Activated T-helper 1 cell treated with Interleukin-2 at 50 U/mL for 16 hours (primary cell): ENCODE measurements around the gene DCUN1D3.
"Not testable (repeated sequence)": the region's sequence is repeated elsewhere in the genome, so short reads cannot be mapped to it uniquely, and the experiment has no call there.

Experiments
- DNase-seq: peaks from one replicate; pipeline ENCODE4 v3.0.0-alpha.2; 2020; ENCODE audit warnings: low read depth

The DCUN1D3 gene

GRCh38 chr16:20887207-20887606 is 13.0 kb downstream of the DCUN1D3 start:
- no peak for DNase-seq

GRCh38 chr16:20886320-20886719 is 13.8 kb downstream of the DCUN1D3 start:
- no peak for DNase-seq

DNA sequence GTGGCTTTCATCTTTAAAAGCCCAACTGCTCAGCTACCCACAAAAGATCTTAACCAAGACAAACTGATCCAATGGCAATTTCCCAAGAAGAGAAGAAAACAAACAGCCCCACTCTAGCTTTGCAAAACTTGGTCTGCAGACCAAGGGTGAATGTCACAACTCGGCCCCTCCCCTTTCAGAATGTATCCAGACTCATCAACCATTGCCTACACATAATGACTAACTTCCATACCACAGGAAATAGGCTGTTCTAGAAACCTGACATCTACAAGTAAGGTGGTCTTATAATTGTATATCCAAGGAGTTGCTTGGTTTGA is 16.0 kb downstream of the DCUN1D3 start:
- DNase-seq = no peak

DNA sequence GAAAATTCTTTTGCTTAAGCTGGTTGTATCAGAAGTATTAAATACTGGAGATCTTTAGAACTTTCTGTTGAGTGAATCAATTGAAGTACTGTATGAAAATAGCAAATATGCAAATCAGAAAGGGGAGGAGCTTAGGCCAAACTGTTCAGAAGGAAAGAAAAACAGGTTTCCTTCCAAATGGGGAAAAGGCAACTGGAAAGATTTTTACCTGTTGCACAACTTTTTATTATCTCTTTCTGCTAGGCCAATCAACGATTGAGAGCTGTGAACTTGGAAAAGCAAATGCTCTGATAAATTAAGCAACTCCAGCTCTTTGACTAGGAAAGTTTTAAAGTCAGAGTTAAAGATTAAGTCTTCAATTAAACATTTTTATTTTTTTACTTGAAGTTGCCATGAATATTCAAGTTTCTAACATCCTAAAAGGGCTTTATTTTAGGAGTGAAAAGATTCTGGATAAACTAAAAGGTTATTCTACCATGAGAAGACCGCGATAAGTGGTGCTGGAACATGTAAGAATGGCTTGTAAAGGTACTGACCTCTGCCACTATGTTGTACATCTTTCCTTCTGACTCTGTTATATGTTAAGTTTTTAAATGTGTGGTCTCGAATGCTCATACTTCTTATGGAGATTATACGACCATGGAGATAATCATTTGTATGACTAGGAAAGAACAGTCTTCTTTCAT is 16.5 kb downstream of the DCUN1D3 start:
- no peak for DNase-seq

DNA sequence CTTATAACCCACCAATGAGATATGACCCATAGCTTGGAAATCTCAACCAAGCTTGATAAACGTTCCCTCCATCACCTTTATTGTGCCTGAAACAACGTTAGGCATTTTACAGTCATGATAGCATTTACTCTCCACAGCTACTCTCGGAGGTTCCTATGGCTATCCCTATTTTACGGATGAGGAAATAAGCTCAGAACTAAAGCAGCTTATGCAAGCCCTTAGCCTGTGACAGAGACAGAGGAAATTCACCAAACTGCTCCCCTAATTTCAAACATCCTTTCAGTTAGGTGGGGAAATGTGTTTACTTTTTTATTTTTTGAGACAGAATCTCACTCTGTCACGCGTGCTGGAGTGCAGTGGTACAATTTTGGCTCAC is 18.7 kb downstream of the DCUN1D3 start:
- DNase-seq = no peak

DNA sequence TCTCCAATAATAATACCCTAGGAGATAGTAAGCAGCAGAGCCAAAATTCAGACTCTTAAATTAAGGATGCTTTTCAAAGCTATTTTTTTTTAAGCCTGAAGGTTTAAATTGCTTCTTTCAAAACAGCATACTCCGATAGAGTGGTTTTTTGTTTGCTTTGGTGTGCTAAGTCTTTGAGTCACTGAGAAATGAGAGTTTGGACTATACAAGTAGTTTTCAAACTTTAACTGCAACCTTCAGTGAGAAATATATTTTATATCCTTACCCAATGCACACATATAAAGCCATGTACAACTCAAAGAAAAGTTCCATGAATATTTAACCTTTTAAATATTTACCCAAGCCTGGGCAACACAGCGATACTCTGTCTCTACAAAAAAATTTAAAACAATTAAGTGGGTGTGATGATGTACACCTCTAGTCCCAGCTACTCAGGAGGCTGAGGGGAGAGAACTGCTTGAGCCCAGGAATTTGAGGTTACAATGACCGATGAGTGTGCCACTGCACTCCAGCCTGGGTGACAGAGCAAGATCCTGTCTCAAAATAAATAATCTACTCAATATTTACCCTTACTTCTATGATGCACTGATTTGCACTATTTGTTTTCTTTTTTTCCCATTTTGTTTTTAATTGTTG is 19.2 kb downstream of the DCUN1D3 start:
- DNase-seq = no peak

DNA sequence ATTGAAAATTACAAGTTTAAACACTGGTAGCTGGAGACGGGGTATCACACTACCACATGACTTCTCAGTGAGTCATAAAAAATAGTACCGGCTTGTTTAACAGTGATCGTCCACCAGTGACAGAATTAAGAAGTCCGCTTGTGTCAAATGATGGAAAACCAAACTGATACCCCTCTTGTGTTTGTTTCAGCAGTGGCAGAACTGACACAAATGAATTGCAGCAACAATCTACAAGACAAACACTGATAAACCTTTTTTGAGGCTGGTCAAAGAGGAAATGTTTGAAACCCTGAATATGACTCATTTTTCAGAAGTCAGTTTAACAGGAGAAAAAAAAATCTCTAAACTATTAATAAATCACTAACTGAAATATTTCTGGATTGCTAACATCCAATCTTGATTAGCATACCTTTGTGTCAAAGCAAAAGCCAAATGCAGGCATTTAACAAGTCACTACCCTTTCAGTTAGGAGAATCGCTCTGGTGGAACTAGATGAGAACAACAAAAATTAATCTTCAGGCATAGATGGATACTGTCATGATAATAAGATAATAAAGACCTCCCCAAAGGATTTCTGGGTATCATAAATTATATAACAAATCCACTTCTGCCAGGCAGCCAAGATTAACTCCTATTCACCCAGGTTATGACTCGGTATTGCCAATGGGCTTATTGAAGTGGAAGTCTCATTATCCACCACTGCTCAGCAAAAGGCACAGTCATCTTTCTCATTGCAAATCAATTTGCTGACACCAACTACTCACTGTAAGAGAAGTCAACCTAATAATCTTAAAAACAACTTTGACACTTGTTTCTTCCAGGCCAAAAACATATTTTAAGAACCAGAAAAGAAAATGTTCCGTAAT is 20.8 kb downstream of the DCUN1D3 start:
- no peak for DNase-seq

GRCh38 chr16:20878682-20879147 is 21.4 kb downstream of the DCUN1D3 start:
- DNase-seq = no peak

DNA sequence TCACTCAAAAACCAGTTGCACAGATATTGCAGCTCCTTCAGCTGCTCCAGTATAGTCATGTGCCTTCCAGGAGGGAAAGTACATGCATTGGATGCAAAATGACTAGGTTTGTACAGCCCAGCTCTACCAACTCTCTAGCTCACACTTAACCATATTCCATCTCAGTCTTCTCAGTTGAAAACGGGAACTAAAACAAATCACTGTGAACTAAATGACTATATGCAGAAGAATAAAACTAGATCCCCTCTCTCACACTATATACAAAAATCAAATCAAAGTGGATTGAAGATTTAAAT is 24.9 kb downstream of the DCUN1D3 start:
- DNase-seq = no peak

GRCh38 chr16:20874088-20874581 is 26.0 kb downstream of the DCUN1D3 start:
- DNase-seq = no peak

DNA sequence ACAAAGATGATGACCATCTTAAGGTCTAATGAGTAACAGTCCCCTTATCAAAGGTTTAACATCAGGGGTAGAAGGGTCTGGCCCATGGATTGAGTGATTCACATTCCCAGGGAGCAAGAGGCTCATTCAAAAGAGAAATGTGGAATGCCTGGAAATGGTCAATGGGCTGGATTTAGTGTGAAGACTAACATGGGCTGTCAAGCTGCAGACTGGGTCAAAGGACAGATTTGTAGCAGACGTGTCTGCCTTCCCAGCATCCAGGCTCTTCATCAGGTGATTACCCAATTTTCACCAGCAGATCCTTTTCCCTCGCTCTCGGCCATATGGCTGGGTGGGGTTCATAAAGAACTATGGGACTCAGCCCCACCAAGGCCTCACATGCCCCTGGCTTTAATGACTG is 26.8 kb downstream of the DCUN1D3 start:
- DNase-seq = no peak

- no peak for DNase-seq
These were observed 28.0 kb downstream of the DCUN1D3 start for GRCh38 chr16:20871941-20872815.

DNA sequence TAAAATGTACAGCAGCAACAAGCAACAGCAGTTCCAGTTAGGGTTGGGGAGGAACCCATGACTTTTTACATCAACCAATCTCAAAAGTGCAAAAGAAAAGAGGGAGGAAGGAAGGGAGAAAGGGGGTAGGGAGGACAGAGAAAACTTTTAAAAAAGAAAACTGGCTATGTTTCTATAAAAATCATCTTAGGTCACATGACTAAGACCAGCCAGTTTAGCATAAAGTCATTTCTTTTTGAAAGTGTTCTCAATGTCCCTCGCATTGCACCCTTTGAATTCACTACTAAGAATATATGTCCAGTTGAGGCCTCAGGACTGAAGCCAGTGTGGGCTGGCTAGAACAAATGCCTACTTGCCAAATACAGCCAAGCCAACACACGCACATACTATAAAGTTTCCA is 28.9 kb downstream of the DCUN1D3 start:
- DNase-seq = no peak

DNA sequence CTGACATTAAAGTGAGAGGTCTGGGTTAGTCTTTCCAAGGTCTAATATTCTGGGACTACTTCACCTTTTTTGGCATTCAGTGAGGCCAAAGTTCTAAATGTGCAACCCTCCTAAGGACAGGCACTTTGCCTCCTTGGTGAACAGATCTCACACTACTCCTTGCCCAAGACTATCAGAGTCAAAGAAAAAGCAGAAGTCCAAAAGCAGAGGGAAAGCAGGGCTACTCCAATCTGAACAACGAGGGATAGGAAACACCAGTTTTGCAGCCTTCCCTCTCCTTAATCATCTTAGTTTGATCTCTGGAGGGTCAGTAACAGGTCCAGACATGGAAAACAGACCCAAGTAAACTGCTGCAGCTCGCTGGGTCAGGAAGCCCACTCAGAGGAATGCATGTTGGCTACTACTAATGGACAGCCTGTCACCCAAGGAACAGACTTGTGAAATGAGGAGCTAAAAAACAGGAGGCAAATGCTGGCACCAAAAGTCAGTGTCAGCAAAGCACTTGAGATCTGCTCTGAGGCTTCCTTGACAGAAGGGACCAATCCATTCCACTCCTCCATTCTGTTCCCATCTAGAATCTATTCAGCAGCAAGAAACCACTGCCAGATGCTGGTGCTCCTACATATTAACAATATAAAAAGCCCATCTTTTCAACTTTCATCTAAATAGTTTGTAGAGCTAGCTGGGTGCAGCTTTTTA is 29.9 kb downstream of the DCUN1D3 start:
- no peak for DNase-seq

- DNase-seq = no peak
These were observed 31.3 kb downstream of the DCUN1D3 start for GRCh38 chr16:20868890-20869289.

- DNase-seq = no peak
These were observed 32.6 kb downstream of the DCUN1D3 start for GRCh38 chr16:20867585-20867984.

GRCh38 chr16:20866801-20867200 is 33.4 kb downstream of the DCUN1D3 start:
- no peak for DNase-seq

- DNase-seq = no peak
These were observed 33.9 kb downstream of the DCUN1D3 start for GRCh38 chr16:20866145-20866772.

- no peak for DNase-seq
These were observed 34.6 kb downstream of the DCUN1D3 start for GRCh38 chr16:20865420-20866131.

DNA sequence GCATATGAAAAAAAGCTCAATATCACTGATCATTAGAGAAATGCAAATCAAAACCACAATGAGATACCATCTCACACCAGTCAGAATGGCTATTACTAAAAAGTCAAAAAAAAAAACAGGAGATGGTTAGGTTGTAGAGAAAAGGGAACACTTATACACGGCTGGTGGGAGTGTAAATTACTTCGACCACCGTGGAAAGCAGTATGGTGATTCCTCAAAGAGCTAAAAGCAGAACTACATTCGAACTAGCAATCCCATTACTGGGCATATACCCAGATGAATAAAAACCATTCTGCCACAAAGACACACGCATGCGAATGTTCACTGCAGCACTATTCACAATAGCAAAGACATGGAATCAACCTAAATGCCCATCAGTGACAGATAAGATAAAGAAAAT is 35.8 kb downstream of the DCUN1D3 start:
- not testable (repeated sequence) for DNase-seq
